Activated T-cell treated with anti-CD3 and anti-CD28 coated beads, Interleukin-2, amount 50 U/mL, for 24 hours (primary cell): ENCODE measurements around the gene SYCE1.
"Not testable (repeated sequence)": the region's sequence is repeated elsewhere in the genome, so short reads cannot be mapped to it uniquely, and the experiment has no call there.

ENCODE experiments used
- DNase-seq: peaks from one replicate; pipeline ENCODE4 v3.0.0-alpha.2; 2020
- H3K27ac Mint-ChIP-seq: 2 replicates; pipeline ENCODE4 v1.8.0; 2020; ENCODE audit warnings: mild to moderate bottlenecking, mixed read lengths
- H3K27me3 Mint-ChIP-seq: 2 replicates; pipeline ENCODE4 v1.8.0; 2020; ENCODE audit warnings: mixed read lengths
- H3K36me3 Mint-ChIP-seq: 2 replicates; pipeline ENCODE4 v1.8.0; 2020; ENCODE audit warnings: low read depth, mixed read lengths
- H3K4me1 Mint-ChIP-seq: 2 replicates; pipeline ENCODE4 v1.8.0; 2020; ENCODE audit warnings: low read depth, mixed read lengths
- H3K4me3 Mint-ChIP-seq: 2 replicates; pipeline ENCODE4 v1.8.0; 2020; ENCODE audit warnings: mild to moderate bottlenecking, moderate library complexity, mixed read lengths
- H3K9me3 Mint-ChIP-seq: 2 replicates; pipeline ENCODE4 v1.8.0; 2020; ENCODE audit warnings: mixed read lengths

SYCE1 gene

GRCh38 chr10:133534417-133534816 is 31.0 kb downstream of the SYCE1 start:
- peaks cover 35% of the 10 kb centered on the region for H3K27me3 Mint-ChIP-seq
- H3K27ac Mint-ChIP-seq = no peak overlapping the region
- H3K4me3 Mint-ChIP-seq = no peak overlapping the region
- DNase-seq = no peak
- H3K36me3 Mint-ChIP-seq = no peaks in the 10 kb centered on the region
- H3K4me1 Mint-ChIP-seq = peaks cover 10% of the 10 kb centered on the region
- H3K9me3 Mint-ChIP-seq = no peaks in the 10 kb centered on the region

- Mint-ChIP-seq H3K4me1 (peaks cover 21% of the 10 kb centered on the region), H3K4me3 (no peak overlapping the region), H3K27ac (no peak overlapping the region), H3K9me3 (no peaks in the 10 kb centered on the region), H3K36me3 (no peaks in the 10 kb centered on the region), H3K27me3 (peaks cover 49% of the 10 kb centered on the region)
- no peak for DNase-seq
Observed at GRCh38 chr10:133532871-133533270, 32.5 kb downstream of the SYCE1 start.

GRCh38 chr10:133530506-133530905 is 34.9 kb downstream of the SYCE1 start:
- H3K9me3 Mint-ChIP-seq = no peaks in the 10 kb centered on the region
- no peak overlapping the region for H3K27ac Mint-ChIP-seq
- DNase-seq = no peak
- no peaks in the 10 kb centered on the region for H3K36me3 Mint-ChIP-seq
- peaks cover 67% of the 10 kb centered on the region for H3K27me3 Mint-ChIP-seq
- no peak overlapping the region for H3K4me3 Mint-ChIP-seq
- H3K4me1 Mint-ChIP-seq = peaks cover 21% of the 10 kb centered on the region

- DNase-seq = no peak
- H3K9me3 Mint-ChIP-seq = no peaks in the 10 kb centered on the region
- H3K27me3 Mint-ChIP-seq = peaks cover 73% of the 10 kb centered on the region
- peak overlapping the region; percentile 70 for H3K4me3 Mint-ChIP-seq
- H3K36me3 Mint-ChIP-seq = no peaks in the 10 kb centered on the region
- no peak overlapping the region for H3K27ac Mint-ChIP-seq
- peaks cover 21% of the 10 kb centered on the region for H3K4me1 Mint-ChIP-seq
Observed at GRCh38 chr10:133529576-133529946, 35.8 kb downstream of the SYCE1 start.

- H3K27me3 Mint-ChIP-seq = peaks cover 73% of the 10 kb centered on the region
Observed at GRCh38 chr10:133528845-133529575, 36.4 kb downstream of the SYCE1 start.

GRCh38 chr10:133528296-133528844 is 37.0 kb downstream of the SYCE1 start:
- no peak overlapping the region for H3K27ac Mint-ChIP-seq
- peak; percentile 37 for DNase-seq
- peak overlapping the region; percentile 70 for H3K4me3 Mint-ChIP-seq
- H3K4me1 Mint-ChIP-seq = peaks cover 21% of the 10 kb centered on the region
- H3K36me3 Mint-ChIP-seq = no peaks in the 10 kb centered on the region
- H3K9me3 Mint-ChIP-seq = peaks cover 5% of the 10 kb centered on the region
- H3K27me3 Mint-ChIP-seq = peaks cover 73% of the 10 kb centered on the region

More at GRCh38 chr10:133528845-133529575, 36.4 kb downstream of the SYCE1 start:
- peak; percentile 39 for DNase-seq
- Mint-ChIP-seq H3K36me3 (no peaks in the 10 kb centered on the region), H3K4me1 (peaks cover 21% of the 10 kb centered on the region), H3K4me3 (peak overlapping the region; percentile 70), H3K27ac (peak overlapping the region; percentile 44), H3K9me3 (no peaks in the 10 kb centered on the region)

GRCh38 chr10:133527771-133528271 is 37.6 kb downstream of the SYCE1 start:
- H3K4me3 Mint-ChIP-seq = peak overlapping the region; percentile 70
- H3K36me3 Mint-ChIP-seq = no peaks in the 10 kb centered on the region
- no peak overlapping the region for H3K27ac Mint-ChIP-seq
- DNase-seq = no peak
- H3K4me1 Mint-ChIP-seq = peaks cover 21% of the 10 kb centered on the region
- peaks cover 74% of the 10 kb centered on the region for H3K27me3 Mint-ChIP-seq
- H3K9me3 Mint-ChIP-seq = peaks cover 9% of the 10 kb centered on the region

- Mint-ChIP-seq H3K4me1 (peaks cover 21% of the 10 kb centered on the region), H3K9me3 (peaks cover 13% of the 10 kb centered on the region), H3K27me3 (peaks cover 71% of the 10 kb centered on the region), H3K27ac (no peak within 1 kb of the TSS), H3K4me3 (peak within 1 kb of the TSS; percentile 70), H3K36me3 (no peaks in the 10 kb centered on the region)
- no peak for DNase-seq
Observed at GRCh38 chr10:133526957-133527588, 38.3 kb downstream of the SYCE1 start, which contains the start of gene CYP2E1. Gene CYP2E1, plus strand, starts transcription at chr10:133527363. Its CDS starts 33 bp downstream, at chr10:133527396.

- Mint-ChIP-seq H3K27me3 (peaks cover 58% of the 10 kb centered on the region), H3K4me3 (no peak overlapping the region), H3K36me3 (no peaks in the 10 kb centered on the region), H3K9me3 (peaks cover 13% of the 10 kb centered on the region), H3K27ac (no peak overlapping the region), H3K4me1 (peaks cover 25% of the 10 kb centered on the region)
- no peak for DNase-seq
Observed at GRCh38 chr10:133525444-133525843, 39.9 kb downstream of the SYCE1 start.

GRCh38 chr10:133523631-133524203 is 41.7 kb downstream of the SYCE1 start:
- Mint-ChIP-seq H3K4me1 (peaks cover 18% of the 10 kb centered on the region), H3K9me3 (peaks cover 13% of the 10 kb centered on the region), H3K4me3 (no peak overlapping the region), H3K27me3 (peaks cover 41% of the 10 kb centered on the region), H3K27ac (no peak overlapping the region), H3K36me3 (no peaks in the 10 kb centered on the region)
- DNase-seq = no peak

GRCh38 chr10:133520193-133520738 is 45.1 kb downstream of the SYCE1 start:
- peaks cover 13% of the 10 kb centered on the region for H3K9me3 Mint-ChIP-seq
- peak; percentile 98 for DNase-seq
- H3K27me3 Mint-ChIP-seq = peaks cover 18% of the 10 kb centered on the region
- peak overlapping the region; percentile 71 for H3K4me3 Mint-ChIP-seq
- H3K36me3 Mint-ChIP-seq = no peaks in the 10 kb centered on the region
- peaks cover 14% of the 10 kb centered on the region for H3K4me1 Mint-ChIP-seq
- peak overlapping the region; percentile 66 for H3K27ac Mint-ChIP-seq

- Mint-ChIP-seq H3K9me3 (peaks cover 10% of the 10 kb centered on the region), H3K4me1 (peaks cover 14% of the 10 kb centered on the region), H3K27me3 (peaks cover 18% of the 10 kb centered on the region)
- not testable (repeated sequence) for DNase-seq, H3K4me3 Mint-ChIP-seq, H3K36me3 Mint-ChIP-seq, H3K27ac Mint-ChIP-seq
Observed at GRCh38 chr10:133518517-133518916, 46.9 kb downstream of the SYCE1 start.

- Mint-ChIP-seq H3K4me3 (no peak overlapping the region), H3K27me3 (peaks cover 11% of the 10 kb centered on the region), H3K36me3 (no peaks in the 10 kb centered on the region), H3K27ac (no peak overlapping the region), H3K4me1 (peaks cover 14% of the 10 kb centered on the region), H3K9me3 (no peaks in the 10 kb centered on the region)
- no peak for DNase-seq
Observed at GRCh38 chr10:133516057-133516456, 49.3 kb downstream of the SYCE1 start.

- Mint-ChIP-seq H3K36me3 (no peaks in the 10 kb centered on the region), H3K27me3 (peaks cover 11% of the 10 kb centered on the region), H3K4me3 (no peak overlapping the region), H3K27ac (no peak overlapping the region), H3K4me1 (peaks cover 9% of the 10 kb centered on the region), H3K9me3 (no peaks in the 10 kb centered on the region)
- DNase-seq = no peak
Observed at GRCh38 chr10:133515471-133515870, 49.9 kb downstream of the SYCE1 start.
